Left hindlimb (tissue), 1 donor: Measurements from ENCODE around the gene PLEKHA4.
"Not testable (repeated sequence)": the region's sequence is repeated elsewhere in the genome, so short reads cannot be mapped to it uniquely, and the experiment has no call there.

Source experiments
- DNase-seq: peaks from one replicate; pipeline ENCODE4 v3.0.0-alpha.2; 2018

PLEKHA4 gene

DNA sequence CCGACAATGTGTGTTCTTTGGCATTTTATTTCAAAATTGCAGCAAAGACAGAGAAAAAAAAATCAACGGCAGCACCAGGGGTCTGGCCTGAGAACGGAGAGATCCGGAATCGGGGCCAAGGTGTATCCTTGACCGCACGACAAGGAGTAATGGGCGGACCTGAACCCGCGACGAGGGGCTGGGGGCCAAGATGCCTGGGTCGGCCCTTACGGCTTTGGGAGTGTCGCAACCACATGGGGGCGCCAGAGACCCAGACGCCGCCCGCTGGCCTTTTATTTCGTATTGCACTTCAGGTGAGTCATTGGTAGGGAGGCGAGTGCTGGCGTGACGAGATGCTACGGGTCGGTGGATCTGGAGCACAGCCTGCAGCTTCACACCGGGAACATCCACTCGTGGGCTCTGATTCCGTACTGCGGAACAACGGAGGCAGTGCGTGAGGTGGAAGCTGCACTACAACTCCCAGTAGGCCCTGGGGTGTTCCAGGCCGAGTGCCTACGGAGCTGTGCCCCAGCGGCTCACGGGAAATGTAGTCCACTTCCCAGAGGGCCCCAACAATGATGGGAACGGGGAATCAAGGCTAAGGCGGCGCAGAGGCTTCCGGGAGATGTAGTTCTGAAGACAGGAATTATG lies 73.2 kb downstream of the PLEKHA4 start:
- DNase-seq = peak; percentile 96

DNA sequence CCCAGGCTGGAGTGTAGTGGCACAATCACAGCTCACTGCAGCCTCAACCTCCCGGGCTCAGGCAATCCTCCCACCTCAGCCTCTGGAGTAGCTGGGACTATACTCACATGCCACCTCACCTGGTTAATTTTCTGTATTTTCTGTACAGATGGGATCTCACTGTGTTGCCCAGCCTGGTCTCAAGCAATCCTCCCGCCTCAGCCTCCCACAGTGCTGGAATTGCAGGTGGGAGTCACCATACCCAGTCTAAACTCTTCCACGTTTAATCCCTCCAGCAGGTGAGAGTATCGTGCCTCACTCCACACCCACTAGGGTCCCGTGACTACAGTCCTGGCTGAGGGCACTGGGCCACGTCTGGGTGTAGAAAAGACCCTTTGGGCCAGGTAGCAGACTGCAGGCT lies 74.1 kb downstream of the PLEKHA4 start:
- DNase-seq = no peak

DNA sequence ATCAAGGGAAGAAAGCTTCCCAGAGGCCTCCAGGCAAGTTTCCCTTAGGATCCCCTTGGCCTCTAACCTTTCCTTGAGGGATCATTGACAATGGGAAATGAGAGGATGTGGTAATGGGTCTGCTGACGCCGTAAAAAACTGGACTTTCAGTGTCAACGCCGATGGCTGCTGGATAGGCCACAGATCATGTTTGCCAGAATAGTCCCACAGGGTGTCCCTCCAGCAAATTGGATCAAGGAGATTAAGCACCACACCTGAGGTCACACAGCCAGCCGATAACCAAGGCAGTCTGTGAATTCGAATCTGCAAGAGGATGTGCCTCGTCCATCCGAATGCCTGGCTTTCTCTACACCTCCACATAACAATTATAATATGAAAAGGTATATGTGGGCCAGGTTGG lies 75.1 kb downstream of the PLEKHA4 start:
- no peak for DNase-seq

DNA sequence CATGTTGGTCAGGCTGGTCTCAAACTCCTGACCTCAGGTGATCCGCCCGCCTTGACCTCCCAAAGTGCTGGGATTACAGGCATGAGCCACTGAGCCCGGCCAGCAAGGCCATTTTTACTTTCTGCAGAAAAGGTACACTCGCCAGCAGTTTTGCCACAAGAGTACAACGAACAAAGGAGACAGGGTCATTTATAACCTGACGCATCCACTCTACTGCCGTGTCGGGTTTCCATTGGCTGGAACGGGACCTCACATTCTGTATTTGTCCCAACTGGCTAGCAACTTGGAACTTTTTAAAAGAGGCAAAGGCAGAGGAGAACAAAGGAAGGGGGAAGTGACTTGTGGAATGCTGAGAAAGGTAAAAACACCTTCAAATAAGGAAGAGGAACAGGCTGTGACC lies 81.1 kb downstream of the PLEKHA4 start:
- DNase-seq = not testable (repeated sequence)
